HEK293T (cell line): ENCODE results near the gene DLX1.

Source experiments
- CTCF ChIA-PET: fragments of 350-600 bp; formaldehyde crosslinking; extraction: SDS; loops from one replicate; lab custom pipeline; 2021; ENCODE audit warnings: antibody characterized with exemption, inconsistent platforms; lab: Yijun Ruan, JAX
- POLR2A ChIA-PET: fragments of 350-600 bp; formaldehyde crosslinking; extraction: SDS; loops from one replicate; lab custom pipeline; 2020; ENCODE audit warnings: antibody characterized with exemption, inconsistent platforms; lab: Yijun Ruan, JAX
- DNase-seq: peaks from one replicate; pipeline ENCODE4 v3.0.0; 2012; ENCODE audit warnings: mixed read lengths; ENCODE audit errors: extremely low spot score
- ARNT ChIP-seq: fragments of 450-650 bp; IDR thresholded peaks from 2 replicates; pipeline ENCODE4 v1.6.1; 2017; ENCODE audit warnings: mild to moderate bottlenecking
- BHLHE40 ChIP-seq: fragments of 450-650 bp; IDR thresholded peaks from 2 replicates; pipeline ENCODE4 v1.6.1; 2016; ENCODE audit warnings: mild to moderate bottlenecking, moderate library complexity, borderline replicate concordance
- CTBP1 ChIP-seq: fragments of 450-650 bp; IDR thresholded peaks from 2 replicates; pipeline ENCODE4 v1.6.1; 2016; ENCODE audit warnings: borderline replicate concordance
- ELF4 ChIP-seq: fragments of 450-650 bp; IDR thresholded peaks from 2 replicates; pipeline ENCODE4 v1.6.1; 2017; ENCODE audit warnings: antibody characterized with exemption
- FOXA1 ChIP-seq: fragments of 450-650 bp; IDR thresholded peaks from 2 replicates; pipeline ENCODE4 v1.6.1; 2016; ENCODE audit warnings: mild to moderate bottlenecking
- FOXK2 ChIP-seq: fragments of 450-650 bp; IDR thresholded peaks from 2 replicates; pipeline ENCODE4 v1.6.1; 2016; ENCODE audit warnings: mild to moderate bottlenecking
- FOXM1 ChIP-seq: fragments of 450-650 bp; IDR thresholded peaks from 2 replicates; pipeline ENCODE4 v1.6.1; 2017; ENCODE audit warnings: mild to moderate bottlenecking, borderline replicate concordance
- HDGF ChIP-seq: fragments of 450-650 bp; IDR thresholded peaks from 2 replicates; pipeline ENCODE4 v1.6.1; 2017; ENCODE audit warnings: antibody characterized with exemption, borderline replicate concordance
- L3MBTL2 ChIP-seq: fragments of 450-650 bp; conservative IDR thresholded peaks from 2 replicates; pipeline ENCODE4 v1.6.1; 2016; ENCODE audit warnings: mild to moderate bottlenecking
- LEF1 ChIP-seq: fragments of 450-650 bp; IDR thresholded peaks from 2 replicates; pipeline ENCODE4 v1.6.1; 2017; ENCODE audit warnings: mild to moderate bottlenecking, borderline replicate concordance
- NFRKB ChIP-seq: fragments of 450-650 bp; IDR thresholded peaks from 2 replicates; pipeline ENCODE4 v1.6.1; 2016; ENCODE audit warnings: mild to moderate bottlenecking, moderate library complexity
- SP1 ChIP-seq: fragments of 450-650 bp; IDR thresholded peaks from 2 replicates; pipeline ENCODE4 v1.6.1; 2017
- SUZ12 ChIP-seq: fragments of 450-650 bp; IDR thresholded peaks from 2 replicates; pipeline ENCODE4 v1.6.1; 2016; ENCODE audit warnings: mild to moderate bottlenecking
- TARDBP ChIP-seq: fragments of 450-650 bp; IDR thresholded peaks from 2 replicates; pipeline ENCODE4 v1.6.1; 2016
- ZNF384 ChIP-seq: fragments of 450-650 bp; IDR thresholded peaks from 2 replicates; pipeline ENCODE4 v1.6.1; 2016
- TF ChIP-seq, protein P1 (sequence below): fragments of 450-650 bp; IDR thresholded peaks from 2 replicates; pipeline ENCODE4 v1.6.1; 2016

DLX1 gene

DNA sequence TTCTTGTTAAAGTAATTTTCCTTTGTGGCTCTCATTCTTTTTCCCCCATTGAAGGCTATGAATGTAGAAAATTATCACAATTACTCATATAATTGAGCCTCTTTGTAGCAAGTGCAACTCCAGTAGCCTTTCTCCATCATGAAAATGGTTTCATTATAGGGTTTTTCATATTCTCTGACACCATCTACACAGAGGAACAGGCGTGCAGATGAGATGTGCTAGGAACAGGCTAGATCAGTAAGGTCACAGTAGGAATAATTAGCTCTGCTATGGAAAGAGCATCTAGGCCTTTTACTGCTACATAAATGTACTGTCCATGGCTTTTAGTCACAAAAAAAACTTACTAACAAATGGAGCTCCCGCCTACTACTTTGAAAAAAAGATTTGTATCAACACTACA, 12.6 kb upstream of the DLX1 start:
- TF ChIP-seq FOXA1 (no peak), SP1 (no peak), CTBP1 (no peak), LEF1 (no peak), ZNF384 (no peak), TARDBP (no peak), FOXK2 (no peak), SUZ12 (no peak), NFRKB (no peak), BHLHE40 (no peak), L3MBTL2 (no peak), ARNT (no peak), HDGF (no peak)
- POLR2A ChIA-PET = interaction anchor here (0.6 to 1.3 kb wide), 2 partner anchors 15 to 23 kb away, joined by 3 to 4 read pairs; no protein-coding TSS in a partner anchor
- DNase-seq = no peak
- CTCF ChIA-PET = interaction anchor here (0.5 to 1.9 kb wide), 3 partner anchors 9 to 100 kb away, joined by 3 to 4 read pairs (median 4); no protein-coding TSS in a partner anchor

DNA sequence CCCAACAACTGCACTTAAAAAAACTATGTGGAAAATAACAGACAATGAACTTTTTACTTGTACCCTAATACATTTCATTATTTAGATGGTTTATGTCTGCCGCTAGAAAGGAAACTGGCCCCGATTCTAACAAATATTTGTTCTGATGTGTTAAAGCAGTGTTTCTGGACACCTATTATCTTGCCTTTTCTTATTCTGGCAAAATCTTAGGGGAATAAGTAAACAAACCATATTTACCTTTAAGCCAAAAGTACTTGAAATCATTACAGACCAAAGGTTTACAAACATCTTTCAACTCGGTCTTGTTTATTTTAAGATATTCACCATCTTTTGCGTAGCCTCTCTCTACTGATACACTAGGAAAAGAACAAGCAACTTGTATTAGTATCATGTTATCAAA, 11.8 kb upstream of the DLX1 start:
- no peak for DNase-seq
- ChIA-PET POLR2A (interaction anchor here (0.6 to 1.0 kb wide), 3 partner anchors 12 to 22 kb away, joined by 3 read pairs; partner anchors contain the start of gene DLX1), CTCF (interaction anchor here (1.1 kb wide), 1 partner anchor 8 kb away, joined by 3 read pairs; no protein-coding TSS in a partner anchor)
- no peak for TF ChIP-seq BHLHE40
- no peak for TF ChIP-seq SP1
- no peak for TF ChIP-seq TARDBP
- no peak for TF ChIP-seq ZNF384
- TF ChIP-seq FOXK2 = no peak
- TF ChIP-seq HDGF = no peak
- TF ChIP-seq ELF4 = no peak
- TF ChIP-seq NFRKB = no peak
- TF ChIP-seq, protein P1, sequence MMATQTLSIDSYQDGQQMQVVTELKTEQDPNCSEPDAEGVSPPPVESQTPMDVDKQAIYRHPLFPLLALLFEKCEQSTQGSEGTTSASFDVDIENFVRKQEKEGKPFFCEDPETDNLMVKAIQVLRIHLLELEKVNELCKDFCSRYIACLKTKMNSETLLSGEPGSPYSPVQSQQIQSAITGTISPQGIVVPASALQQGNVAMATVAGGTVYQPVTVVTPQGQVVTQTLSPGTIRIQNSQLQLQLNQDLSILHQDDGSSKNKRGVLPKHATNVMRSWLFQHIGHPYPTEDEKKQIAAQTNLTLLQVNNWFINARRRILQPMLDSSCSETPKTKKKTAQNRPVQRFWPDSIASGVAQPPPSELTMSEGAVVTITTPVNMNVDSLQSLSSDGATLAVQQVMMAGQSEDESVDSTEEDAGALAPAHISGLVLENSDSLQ = no peak
- no peak for TF ChIP-seq SUZ12
- no peak for TF ChIP-seq L3MBTL2

DNA sequence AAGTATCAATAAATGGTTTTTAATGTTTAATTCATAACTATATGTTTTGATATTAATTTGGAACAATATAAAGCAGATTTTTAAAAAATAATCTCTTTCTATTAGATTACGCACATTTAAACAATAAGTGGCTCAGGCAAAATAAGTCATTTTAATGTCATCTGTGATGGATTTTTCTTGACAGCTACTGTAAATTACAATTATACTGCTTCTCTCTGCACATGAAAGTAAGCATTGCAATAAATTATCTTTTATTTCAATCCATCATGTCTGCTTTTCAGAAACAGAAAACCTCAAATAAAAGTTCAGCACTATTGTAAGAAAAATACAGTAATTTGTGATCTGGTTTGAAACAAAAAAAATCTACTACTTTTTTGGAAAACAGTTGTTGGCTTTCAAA, 11.1 kb upstream of the DLX1 start:
- peak; percentile 44; the same call in 1 of the 2 replicates for TF ChIP-seq CTBP1
- no peak for TF ChIP-seq FOXK2
- TF ChIP-seq FOXM1 = no peak
- TF ChIP-seq TARDBP = no peak
- TF ChIP-seq, protein P1 = peak; percentile 93
- TF ChIP-seq LEF1 = 0 out of 2 replicates have a peak, but pooled peaks have one; percentile 69
- ChIA-PET CTCF (no interaction called here), POLR2A (interaction anchor here (1.0 kb wide), 1 partner anchor 21 kb away, joined by 3 read pairs; no protein-coding TSS in a partner anchor)
- DNase-seq = no peak

DNA sequence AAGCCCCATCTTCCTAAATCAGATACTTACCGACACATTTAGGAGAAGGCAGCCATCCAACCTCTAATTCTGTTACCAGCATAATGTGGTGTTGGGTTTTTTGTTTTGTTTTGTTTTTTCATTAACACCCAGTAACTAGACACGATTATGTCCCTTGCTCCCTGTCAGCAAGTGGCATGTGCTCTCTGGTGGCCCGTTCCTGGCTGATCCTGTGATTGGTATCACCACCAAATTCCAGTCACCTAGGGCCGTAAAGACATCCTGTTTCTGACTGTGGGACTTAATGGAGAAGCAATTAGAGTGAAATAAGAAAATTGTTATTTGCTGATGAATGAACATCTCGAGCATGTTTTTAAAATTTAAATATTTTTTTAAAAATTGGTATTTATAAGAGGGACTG, 5.9 kb upstream of the DLX1 start:
- ChIA-PET POLR2A (no interaction called here), CTCF (no interaction called here)
- no peak for DNase-seq
- no peak for TF ChIP-seq SP1

DNA sequence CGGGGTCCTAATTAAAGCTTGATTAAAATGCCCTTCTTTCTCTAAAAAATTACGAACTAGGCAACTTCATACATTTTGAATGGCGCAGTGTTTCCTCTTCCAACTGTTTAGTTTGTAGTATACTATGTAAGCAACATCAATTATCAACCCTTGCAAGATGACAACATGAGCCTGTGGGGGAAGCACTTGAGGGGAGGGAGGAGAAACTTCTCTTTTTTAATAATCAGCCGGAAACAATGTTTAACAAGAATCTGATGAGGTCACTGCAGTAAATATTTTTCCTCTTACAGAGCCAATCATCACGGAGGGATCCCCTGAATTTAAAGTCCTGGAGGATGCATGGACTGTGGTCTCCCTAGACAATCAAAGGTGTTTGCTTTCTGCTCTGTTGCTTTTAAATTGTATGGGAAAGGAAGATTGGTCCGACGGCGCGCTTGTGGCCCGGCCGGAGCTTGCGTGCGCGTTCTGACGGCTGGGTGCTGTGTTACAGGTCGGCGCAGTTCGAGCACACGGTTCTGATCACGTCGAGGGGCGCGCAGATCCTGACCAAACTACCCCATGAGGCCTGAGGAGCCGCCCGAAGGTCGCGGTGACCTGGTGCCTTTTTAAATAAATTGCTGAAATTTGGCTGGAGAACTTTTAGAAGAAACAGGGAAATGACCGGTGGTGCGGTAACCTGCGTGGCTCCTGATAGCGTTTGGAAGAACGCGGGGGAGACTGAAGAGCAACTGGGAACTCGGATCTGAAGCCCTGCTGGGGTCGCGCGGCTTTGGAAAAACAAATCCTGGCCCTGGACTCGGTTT, 5.3 kb upstream of the DLX1 start:
- no peak for DNase-seq
- TF ChIP-seq HDGF = no peak
- no peak for TF ChIP-seq BHLHE40
- no peak for TF ChIP-seq ZNF384
- TF ChIP-seq ELF4 = no peak
- TF ChIP-seq CTBP1 = no peak
- no peak for TF ChIP-seq SUZ12
- TF ChIP-seq TARDBP = no peak
- no peak for TF ChIP-seq LEF1
- TF ChIP-seq FOXA1 = no peak
- TF ChIP-seq L3MBTL2 = no peak
- TF ChIP-seq FOXK2 = no peak
- TF ChIP-seq, protein P1 = no peak
- CTCF ChIA-PET = no interaction called here

DNA sequence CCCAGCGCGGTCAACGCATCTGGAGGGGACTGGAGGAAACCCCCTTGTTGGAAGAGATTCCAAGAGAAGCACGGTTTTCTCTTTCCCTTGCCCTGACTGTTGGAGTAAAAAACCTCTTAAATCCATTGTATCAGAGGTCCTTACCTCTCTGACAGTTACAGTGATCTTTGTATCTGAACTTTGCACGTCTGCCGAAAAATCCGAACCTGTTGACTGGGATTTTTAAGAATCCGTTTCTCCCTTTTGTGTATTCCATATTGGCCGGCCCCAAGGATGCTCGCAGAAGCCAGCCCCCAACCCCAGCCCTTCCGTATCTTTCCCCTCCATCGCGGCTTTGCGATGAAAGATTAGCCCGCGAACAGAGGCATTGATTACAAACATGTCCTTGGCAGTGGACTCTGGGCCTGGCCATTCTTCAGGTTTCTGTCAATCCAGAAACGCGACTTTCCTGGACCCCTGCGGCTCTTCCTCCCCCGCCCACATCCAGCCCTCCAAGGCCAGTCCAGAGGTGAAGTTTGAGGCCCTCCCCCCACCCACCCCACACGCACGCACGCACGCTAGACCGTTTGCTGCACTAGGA, 4.6 kb upstream of the DLX1 start:
- POLR2A ChIA-PET = interaction anchor here (1.2 to 7.8 kb wide), 2 partner anchors 17 to 43 kb away, joined by 3 to 135 read pairs; no protein-coding TSS in a partner anchor
- TF ChIP-seq ELF4 (no peak), BHLHE40 (no peak), HDGF (no peak), FOXM1 (no peak), LEF1 (no peak), SP1 (no peak), TARDBP (no peak), CTBP1 (no peak), NFRKB (no peak), L3MBTL2 (no peak), FOXA1 (no peak), SUZ12 (no peak), ARNT (no peak), ZNF384 (no peak), FOXK2 (no peak)
- TF ChIP-seq, protein P1 = no peak
- CTCF ChIA-PET = interaction anchor here (1.4 kb wide), 1 partner anchor 8 kb away, joined by 3 read pairs; no protein-coding TSS in a partner anchor
- no peak for DNase-seq

More for the DNA sequence above, 5.3 kb upstream of the DLX1 start:
- POLR2A ChIA-PET = no interaction called here
